ENCODE data around the gene GDF2. TPM values are rescaled to one million over a fixed set of nuclear protein-coding genes. Genes with fewer than 3 reads are reported as not detected.

The GDF2 gene
- total RNA-seq, 1 experiment from 2014 or later, result not detected

GRCh38 chr10:47371629-47372485 is 49.6 kb downstream of the GDF2 start:
- H3T11ph ChIP-seq (ENCODE audit: low read length), result no peak overlapping the region
- H3K79me1 ChIP-seq (ENCODE audit: insufficient read depth, low read depth, low read length, poor library complexity, severe bottlenecking), result no peaks in the 10 kb centered on the region
- Mint-ChIP-seq H3K9me3 (no peaks in the 10 kb centered on the region), H3K27me3 (ENCODE audit: low read depth) (no peaks in the 10 kb centered on the region), H3K36me3 (ENCODE audit: insufficient read depth in 1 of 3, low read depth in 3 of 3) (no peaks in the 10 kb centered on the region), H3K4me3 (no peak overlapping the region), H3K4me1 (peaks cover 12 to 19% of the 10 kb centered on the region in 2 experiments), H3K27ac (peak overlapping the region in 2 of 3 experiments; percentile 49 to 68; a peak in 1 of 7 replicates)
- no peak overlapping the region for H4K8ac ChIP-seq (replicated peaks; ENCODE audit: insufficient read length, low read depth, low read length)
- H3K18ac ChIP-seq (ENCODE audit: insufficient read length, low read depth, low read length), result no peak overlapping the region
- no peak overlapping the region for H3K9ac ChIP-seq (ENCODE audit: extremely low read depth, insufficient read length, low read length)
- H3K27ac ChIP-seq (ENCODE audit: insufficient read length, low read depth, low read length), result no peak overlapping the region
- H3K4me1 ChIP-seq (ENCODE audit: insufficient read depth, low read length), result peaks cover 6% of the 10 kb centered on the region; the same call in 1 of the 2 replicates
- no peaks in the 10 kb centered on the region for H4K20me1 ChIP-seq (ENCODE audit: control insufficient read depth, insufficient read depth, insufficient read length)
- H3K4ac ChIP-seq (ENCODE audit: low read depth, low read length), result no peak overlapping the region
- no peaks in the 10 kb centered on the region for H3K27me3 ChIP-seq (ENCODE audit: insufficient read depth, low read length)
- H3K56ac ChIP-seq (ENCODE audit: insufficient read length, low read depth, low read length), result no peak overlapping the region
- H3K23ac ChIP-seq (ENCODE audit: insufficient read length, low read depth, low read length), result no peak overlapping the region
- no peak overlapping the region for H3K14ac ChIP-seq (ENCODE audit: insufficient read depth, low read length)
- no CpG with 5 or more reads among the region's 7 CpGs for WGBS (ENCODE audit: extremely low coverage, insufficient read length, low lambda C conversion rate)
- H3K4me2 ChIP-seq (ENCODE audit: insufficient read depth, insufficient read length, low read length), result no peak overlapping the region
- no peak overlapping the region for H4K5ac ChIP-seq (ENCODE audit: insufficient read length, low read depth, low read length)
- no peaks in the 10 kb centered on the region for H3K79me2 ChIP-seq (ENCODE audit: insufficient read depth, low read length)
- peak; percentile 23 for DNase-seq
- H2BK15ac ChIP-seq (ENCODE audit: low read depth, low read length), result no peak overlapping the region
- no peak overlapping the region for H2AFZ ChIP-seq (ENCODE audit: low read length)
- no peak overlapping the region for H2BK5ac ChIP-seq (ENCODE audit: insufficient read length, low read length)
- no peak for TF ChIP-seq CTCF (conservative IDR thresholded peaks at IDR 0.05)
- H2BK20ac ChIP-seq (ENCODE audit: low read depth, low read length, poor library complexity, severe bottlenecking), result no peak overlapping the region
- no peak overlapping the region for H4K91ac ChIP-seq (ENCODE audit: insufficient read length, low read depth, low read length)
- no peak overlapping the region for H2BK120ac ChIP-seq (ENCODE audit: low read depth, low read length, poor library complexity, severe bottlenecking)
- H3K23me2 ChIP-seq (ENCODE audit: insufficient read length, low read depth, low read length, poor library complexity, severe bottlenecking), result no peaks in the 10 kb centered on the region
- H2BK12ac ChIP-seq (ENCODE audit: insufficient read length, low read depth, low read length), result no peak overlapping the region
- no peaks in the 10 kb centered on the region for H3K9me3 ChIP-seq (ENCODE audit: control insufficient read depth, low read depth, low read length)
- no peak overlapping the region for H2AK5ac ChIP-seq (ENCODE audit: insufficient read length, low read length)
